Measurements from ENCODE around the gene CCNDBP1. TPM values are rescaled to one million over a fixed set of nuclear protein-coding genes. Genes with fewer than 3 reads are reported as not detected.
"Not testable (repeated sequence)": the region's sequence is repeated elsewhere in the genome, so short reads cannot be mapped to it uniquely, and the experiment has no call there.

The CCNDBP1 gene
- total RNA-seq, 1 donor from 2014 or later = 37.0 TPM

- peaks cover 2% of the 10 kb centered on the region for H3K9me3 Mint-ChIP-seq (ENCODE audit: unreplicated experiment)
- Histone ChIP-seq H2AFZ (ENCODE audit: low read depth, low read length) (no peak within 1 kb of the TSS), H3K79me2 (ENCODE audit: insufficient read depth, low read length) (no peaks in the 10 kb centered on the region), H4K20me1 (ENCODE audit: insufficient read depth, low read length) (no peaks in the 10 kb centered on the region), H3K36me3 (ENCODE audit: insufficient read depth, low read length) (no peaks in the 10 kb centered on the region), H3K4me2 (ENCODE audit: low read length) (no peak within 1 kb of the TSS), H3K4me3 (ENCODE audit: insufficient read depth, low read depth, low read length) (no peak within 1 kb of the TSS), H3K4me1 (ENCODE audit: insufficient read depth, low read length) (no peaks in the 10 kb centered on the region), H3K27ac (ENCODE audit: low read depth, low read length) (no peak within 1 kb of the TSS), H3K9ac (ENCODE audit: low read length) (no peak within 1 kb of the TSS), H3K9me3 (ENCODE audit: insufficient read depth, low read depth, low read length) (no peaks in the 10 kb centered on the region), H3K27me3 (ENCODE audit: insufficient read depth, low read length) (peaks cover 18% of the 10 kb centered on the region)
- DNase-seq (ENCODE audit: low read depth) (no peak), FAIRE-seq (no peak)
- peaks cover 24% of the 10 kb centered on the region for H3K27me3 Mint-ChIP-seq (ENCODE audit: low read depth, unreplicated experiment)
- no peaks in the 10 kb centered on the region for H3K4me1 Mint-ChIP-seq (ENCODE audit: low read depth, unreplicated experiment)
- no peaks in the 10 kb centered on the region for H3K36me3 Mint-ChIP-seq (ENCODE audit: low read depth, unreplicated experiment)
- no peak within 1 kb of the TSS for H3K4me3 Mint-ChIP-seq (ENCODE audit: unreplicated experiment)
- no peak within 1 kb of the TSS for H3K27ac Mint-ChIP-seq (ENCODE audit: unreplicated experiment)
- TF ChIP-seq EZH2 (IDR thresholded peaks at IDR 0.05; ENCODE audit: insufficient read depth, low read length) = no peak
- TF ChIP-seq, protein P1, sequence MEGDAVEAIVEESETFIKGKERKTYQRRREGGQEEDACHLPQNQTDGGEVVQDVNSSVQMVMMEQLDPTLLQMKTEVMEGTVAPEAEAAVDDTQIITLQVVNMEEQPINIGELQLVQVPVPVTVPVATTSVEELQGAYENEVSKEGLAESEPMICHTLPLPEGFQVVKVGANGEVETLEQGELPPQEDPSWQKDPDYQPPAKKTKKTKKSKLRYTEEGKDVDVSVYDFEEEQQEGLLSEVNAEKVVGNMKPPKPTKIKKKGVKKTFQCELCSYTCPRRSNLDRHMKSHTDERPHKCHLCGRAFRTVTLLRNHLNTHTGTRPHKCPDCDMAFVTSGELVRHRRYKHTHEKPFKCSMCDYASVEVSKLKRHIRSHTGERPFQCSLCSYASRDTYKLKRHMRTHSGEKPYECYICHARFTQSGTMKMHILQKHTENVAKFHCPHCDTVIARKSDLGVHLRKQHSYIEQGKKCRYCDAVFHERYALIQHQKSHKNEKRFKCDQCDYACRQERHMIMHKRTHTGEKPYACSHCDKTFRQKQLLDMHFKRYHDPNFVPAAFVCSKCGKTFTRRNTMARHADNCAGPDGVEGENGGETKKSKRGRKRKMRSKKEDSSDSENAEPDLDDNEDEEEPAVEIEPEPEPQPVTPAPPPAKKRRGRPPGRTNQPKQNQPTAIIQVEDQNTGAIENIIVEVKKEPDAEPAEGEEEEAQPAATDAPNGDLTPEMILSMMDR (IDR thresholded peaks at IDR 0.05; ENCODE audit: insufficient read depth, low read depth, low read length) = no peak
These were observed 35.8 kb downstream of the CCNDBP1 start, which contains the start of gene EPB42 for GRCh38 chr15:43220991-43221403. Gene EPB42 (minus strand): TSS chr15:43221018. CDS start chr15:43220825, 193 bp downstream.

DNA sequence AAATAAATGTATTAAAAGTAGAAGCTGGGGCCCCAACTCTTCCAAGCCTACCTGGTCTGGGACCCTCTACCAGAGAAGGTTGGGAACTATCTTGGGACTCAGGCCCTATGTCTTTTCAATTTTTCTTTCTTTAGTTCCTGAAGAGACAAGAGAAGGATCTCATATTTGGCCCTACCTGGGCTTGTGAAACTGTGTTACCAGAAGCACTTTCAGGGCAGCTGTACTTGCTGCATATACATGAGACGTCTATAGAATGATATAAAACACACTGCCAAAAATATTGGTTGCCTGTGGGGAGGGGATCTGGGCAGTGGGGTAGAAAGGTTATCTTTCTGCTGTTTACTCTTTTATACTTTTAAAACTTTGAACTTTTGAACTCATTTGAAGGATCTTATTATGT lies 36.2 kb downstream of the CCNDBP1 start:
- Histone ChIP-seq H3K36me3 (ENCODE audit: insufficient read depth, low read length) (no peaks in the 10 kb centered on the region), H3K4me3 (ENCODE audit: insufficient read depth, low read depth, low read length) (no peak overlapping the region), H3K79me2 (ENCODE audit: insufficient read depth, low read length) (no peaks in the 10 kb centered on the region), H2AFZ (ENCODE audit: low read depth, low read length) (no peak overlapping the region), H3K4me1 (ENCODE audit: insufficient read depth, low read length) (no peaks in the 10 kb centered on the region), H3K27ac (ENCODE audit: low read depth, low read length) (no peak overlapping the region), H3K9me3 (ENCODE audit: insufficient read depth, low read depth, low read length) (no peaks in the 10 kb centered on the region), H3K27me3 (ENCODE audit: insufficient read depth, low read length) (peaks cover 18% of the 10 kb centered on the region), H4K20me1 (ENCODE audit: insufficient read depth, low read length) (no peaks in the 10 kb centered on the region), H3K4me2 (ENCODE audit: low read length) (no peak overlapping the region), H3K9ac (ENCODE audit: low read length) (no peak overlapping the region)
- Mint-ChIP-seq H3K36me3 (ENCODE audit: low read depth, unreplicated experiment) (no peaks in the 10 kb centered on the region), H3K27me3 (ENCODE audit: low read depth, unreplicated experiment) (peaks cover 24% of the 10 kb centered on the region), H3K4me1 (ENCODE audit: low read depth, unreplicated experiment) (no peaks in the 10 kb centered on the region), H3K9me3 (ENCODE audit: unreplicated experiment) (peaks cover 2% of the 10 kb centered on the region), H3K27ac (ENCODE audit: unreplicated experiment) (no peak overlapping the region), H3K4me3 (ENCODE audit: unreplicated experiment) (no peak overlapping the region)
- DNase-seq (ENCODE audit: low read depth) (no peak), FAIRE-seq (no peak)
- TF ChIP-seq, protein P1 (IDR thresholded peaks at IDR 0.05; ENCODE audit: insufficient read depth, low read depth, low read length) = no peak
- TF ChIP-seq EZH2 (IDR thresholded peaks at IDR 0.05; ENCODE audit: insufficient read depth, low read length) = no peak

GRCh38 chr15:43225201-43225949 lies 40.2 kb downstream of the CCNDBP1 start:
- Histone ChIP-seq H3K79me2 (ENCODE audit: insufficient read depth, low read length) (no peaks in the 10 kb centered on the region), H3K36me3 (ENCODE audit: insufficient read depth, low read length) (no peaks in the 10 kb centered on the region), H3K4me3 (ENCODE audit: insufficient read depth, low read depth, low read length) (no peak overlapping the region), H3K9me3 (ENCODE audit: insufficient read depth, low read depth, low read length) (no peaks in the 10 kb centered on the region), H3K4me1 (ENCODE audit: insufficient read depth, low read length) (no peaks in the 10 kb centered on the region), H3K4me2 (ENCODE audit: low read length) (no peak overlapping the region), H4K20me1 (ENCODE audit: insufficient read depth, low read length) (no peaks in the 10 kb centered on the region), H3K9ac (ENCODE audit: low read length) (no peak overlapping the region), H2AFZ (ENCODE audit: low read depth, low read length) (peak overlapping the region; percentile 23), H3K27ac (ENCODE audit: low read depth, low read length) (no peak overlapping the region), H3K27me3 (ENCODE audit: insufficient read depth, low read length) (peaks cover 10% of the 10 kb centered on the region)
- peaks cover 21% of the 10 kb centered on the region for H3K27me3 Mint-ChIP-seq (ENCODE audit: low read depth, unreplicated experiment)
- peak; percentile 77 for FAIRE-seq
- DNase-seq (ENCODE audit: low read depth) = peak; percentile 44
- H3K9me3 Mint-ChIP-seq (ENCODE audit: unreplicated experiment) = peaks cover 4% of the 10 kb centered on the region
- no peak overlapping the region for H3K4me3 Mint-ChIP-seq (ENCODE audit: unreplicated experiment)
- H3K4me1 Mint-ChIP-seq (ENCODE audit: low read depth, unreplicated experiment) = no peaks in the 10 kb centered on the region
- H3K36me3 Mint-ChIP-seq (ENCODE audit: low read depth, unreplicated experiment) = no peaks in the 10 kb centered on the region
- TF ChIP-seq, protein P1 (IDR thresholded peaks at IDR 0.05; ENCODE audit: insufficient read depth, low read depth, low read length) = peak; percentile 84
- TF ChIP-seq EZH2 (IDR thresholded peaks at IDR 0.05; ENCODE audit: insufficient read depth, low read length) = no peak
- H3K27ac Mint-ChIP-seq (ENCODE audit: unreplicated experiment) = no peak overlapping the region

GRCh38 chr15:43225950-43226255 lies 40.7 kb downstream of the CCNDBP1 start:
- not testable (repeated sequence) for H3K79me2 ChIP-seq (ENCODE audit: insufficient read depth, low read length); H3K9me3 ChIP-seq (ENCODE audit: insufficient read depth, low read depth, low read length); H3K4me2 ChIP-seq (ENCODE audit: low read length); H4K20me1 ChIP-seq (ENCODE audit: insufficient read depth, low read length); H3K4me3 ChIP-seq (ENCODE audit: insufficient read depth, low read depth, low read length); H3K36me3 Mint-ChIP-seq (ENCODE audit: low read depth, unreplicated experiment); H2AFZ ChIP-seq (ENCODE audit: low read depth, low read length); H3K4me3 Mint-ChIP-seq (ENCODE audit: unreplicated experiment); H3K4me1 Mint-ChIP-seq (ENCODE audit: low read depth, unreplicated experiment); H3K36me3 ChIP-seq (ENCODE audit: insufficient read depth, low read length); H3K27ac Mint-ChIP-seq (ENCODE audit: unreplicated experiment); H3K9ac ChIP-seq (ENCODE audit: low read length); FAIRE-seq; H3K9me3 Mint-ChIP-seq (ENCODE audit: unreplicated experiment); H3K4me1 ChIP-seq (ENCODE audit: insufficient read depth, low read length); H3K27ac ChIP-seq (ENCODE audit: low read depth, low read length); DNase-seq (ENCODE audit: low read depth)
- H3K27me3 ChIP-seq (ENCODE audit: insufficient read depth, low read length) = peaks cover 10% of the 10 kb centered on the region
- peaks cover 19% of the 10 kb centered on the region for H3K27me3 Mint-ChIP-seq (ENCODE audit: low read depth, unreplicated experiment)
